Ovary (tissue), 9 donors: Measurements from ENCODE around the gene PITPNC1. TPM values are rescaled to one million over a fixed set of nuclear protein-coding genes. Genes with fewer than 3 reads are reported as not detected.
A peak's percentile ranks its signal among the peaks of the same experiment; 100 is the strongest.

Experiments used
- DNase-seq, 5 donors: peaks; one replicate each; pipeline ENCODE4 v3.0.0-alpha.2; 2019 to 2020
- H3K27ac ChIP-seq, 2 donors: fragments of 200-600 bp; one replicate each; pipeline versions ENCODE4 v1.5.1 to v1.8.0; 2019 to 2022
- H3K27me3 ChIP-seq: fragments of 200-600 bp; one replicate; pipeline ENCODE4 v1.8.0; 2022
- H3K36me3 ChIP-seq: fragments of 200-600 bp; sonication (generic); one replicate; pipeline ENCODE4 v1.5.1; 2019
- H3K4me1 ChIP-seq: one replicate; pipeline ENCODE4 v1.8.1; 2013; ENCODE audit warnings: mild to moderate bottlenecking, moderate library complexity; ENCODE audit not compliant: insufficient read depth
- H3K4me3 ChIP-seq: fragments of 200-600 bp; sonication (generic); one replicate; pipeline ENCODE4 v1.5.1; 2017
- H3K9me3 ChIP-seq, 2 donors: fragments of 200-600 bp in 1 of 2; sonication (generic) in 1 of 2; one replicate each; pipeline versions ENCODE4 v1.5.1 to v1.8.1; 2013 to 2019; ENCODE audit warnings: mild to moderate bottlenecking in 1 of 2, moderate library complexity in 1 of 2
- EP300 ChIP-seq: sonication (generic); formaldehyde crosslinking; IDR thresholded peaks from one replicate; pipeline ENCODE4 v1.6.1; 2017; ENCODE audit warnings: antibody characterized with exemption
- POLR2A ChIP-seq: fragments of 450-650 bp; IDR thresholded peaks from one replicate; pipeline ENCODE4 v1.6.1; 2017; ENCODE audit warnings: antibody characterized with exemption, mild to moderate bottlenecking, moderate library complexity
- WGBS, 3 donors: extraction: QIAGEN DNeasy Blood & Tissue Kit in 1 of 3; methylation state at CpG; one replicate each; pipeline versions ENCODE4 v1.1.5 to v1.1.7; 2013 to 2017; 5-methylcytosine and 5-hydroxymethylcytosine counted together
- intact Hi-C, 4 donors: fragments of 100-400 bp; cut with DNase I; formaldehyde crosslinking; loops; one replicate each; pipeline versions ENCODE4 v1.11.0 to v1.15.1; 2022 to 2023
- polyA plus RNA-seq, 2 donors: library from polyadenylated mRNA; stranded (reverse); fragments of 200-250 nt in 1 of 2; fragments of 350-450 nt in 1 of 2; fragmentation: Illumina TruSeq in 1 of 2; extraction: RNeasy Lipid Tissue Mini Kit (QIAGEN cat#74804) in 1 of 2; gene quantifications; one replicate each; pipeline ENCODE4 v1.2.3, GENCODE V29; 2013 to 2014
- total RNA-seq, 7 donors: library from RNA; depleted of rRNA in 2 of 7; stranded (reverse); fragments of >200 nt in 2 of 7; fragmentation: NEBNext Ultra II Directional in 3 of 7; extraction: Animal tissue kit (Norgen Biotek cat#: 25700) in 3 of 7; gene quantifications; one replicate each; pipeline versions ENCODE4 v1.1.0 to v1.2.4, GENCODE V29; 2016 to 2023
- TF ChIP-seq, protein P1 (sequence below), 3 donors: fragments of 450-650 bp in 2 of 3; fragments of 200-600 bp in 1 of 3; IDR thresholded peaks; one replicate each; pipeline versions ENCODE4 v1.5.1 to v1.8.0; 2016 to 2022; ENCODE audit warnings: antibody characterized with exemption in 3 of 3, mild to moderate bottlenecking in 1 of 3
- donor health status: DM: no; HTN: no; CAD: no; lungs with moderate emphysema.
- donor health status: DM: no; HTN: no; CAD: no.
- donor health status: Bipolar disorder and iron deficiency.
- donor health status: DM: yes; HTN: yes; CAD: no.
- donor health status: DM: no; HTN: no; CAD: no.
- donor health status: DM: yes; HTN: yes; CAD: no.

Gene PITPNC1
- total and polyA plus RNA-seq, 9 donors, result 14.9 to 40.9 (median 23.8) TPM

- no peak overlapping the region for H3K27ac ChIP-seq
- H3K27me3 ChIP-seq, result no peaks in the 10 kb centered on the region
- peaks cover 3% of the 10 kb centered on the region for H3K4me1 ChIP-seq
- no peaks in the 10 kb centered on the region for H3K36me3 ChIP-seq
- WGBS, 3 donors, result 59 to 71% (median 65%) methylated on average over 9 of the region's 9 CpGs
- TF ChIP-seq POLR2A (no peak), EP300 (no peak)
- TF ChIP-seq, protein P1, sequence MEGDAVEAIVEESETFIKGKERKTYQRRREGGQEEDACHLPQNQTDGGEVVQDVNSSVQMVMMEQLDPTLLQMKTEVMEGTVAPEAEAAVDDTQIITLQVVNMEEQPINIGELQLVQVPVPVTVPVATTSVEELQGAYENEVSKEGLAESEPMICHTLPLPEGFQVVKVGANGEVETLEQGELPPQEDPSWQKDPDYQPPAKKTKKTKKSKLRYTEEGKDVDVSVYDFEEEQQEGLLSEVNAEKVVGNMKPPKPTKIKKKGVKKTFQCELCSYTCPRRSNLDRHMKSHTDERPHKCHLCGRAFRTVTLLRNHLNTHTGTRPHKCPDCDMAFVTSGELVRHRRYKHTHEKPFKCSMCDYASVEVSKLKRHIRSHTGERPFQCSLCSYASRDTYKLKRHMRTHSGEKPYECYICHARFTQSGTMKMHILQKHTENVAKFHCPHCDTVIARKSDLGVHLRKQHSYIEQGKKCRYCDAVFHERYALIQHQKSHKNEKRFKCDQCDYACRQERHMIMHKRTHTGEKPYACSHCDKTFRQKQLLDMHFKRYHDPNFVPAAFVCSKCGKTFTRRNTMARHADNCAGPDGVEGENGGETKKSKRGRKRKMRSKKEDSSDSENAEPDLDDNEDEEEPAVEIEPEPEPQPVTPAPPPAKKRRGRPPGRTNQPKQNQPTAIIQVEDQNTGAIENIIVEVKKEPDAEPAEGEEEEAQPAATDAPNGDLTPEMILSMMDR (IDR thresholded peaks at IDR 0.05), result no peak
- no peak overlapping the region for H3K4me3 ChIP-seq
- H3K9me3 ChIP-seq, result no peaks in the 10 kb centered on the region
- peak in 1 of 5 donors; percentile 37 for DNase-seq
- intact Hi-C loops, result no loop called here
Measured at GRCh38 chr17:67390646-67391361, 13.7 kb downstream of the PITPNC1 start.

DNA sequence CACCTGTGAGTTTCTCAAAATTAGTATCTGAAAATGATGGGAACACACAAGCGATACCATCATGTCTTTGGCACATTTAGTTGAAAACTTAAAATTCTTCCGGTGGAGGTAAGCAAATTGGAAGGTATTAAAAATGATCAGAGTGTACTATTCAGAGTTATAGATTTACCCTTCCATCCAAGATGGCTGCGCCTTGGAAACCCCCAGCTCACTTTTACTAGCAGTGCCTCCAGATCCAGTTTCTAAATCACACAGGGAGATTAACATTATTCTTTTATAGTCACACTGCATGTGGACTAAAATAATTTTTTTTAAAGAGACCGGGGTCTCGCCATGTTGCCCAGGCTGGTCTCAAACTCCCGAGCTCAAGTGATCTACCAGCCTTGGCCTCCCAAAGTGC is 15.0 kb downstream of the PITPNC1 start:
- Histone ChIP-seq H3K9me3 (no peaks in the 10 kb centered on the region), H3K4me3 (no peak overlapping the region), H3K4me1 (peaks cover 3% of the 10 kb centered on the region), H3K27ac (no peak overlapping the region), H3K27me3 (no peaks in the 10 kb centered on the region), H3K36me3 (no peaks in the 10 kb centered on the region)
- intact Hi-C loops, result no loop called here
- 94 to 98% (median 98%) methylated on average over 6 of the region's 6 CpGs for WGBS, 3 donors
- no peak for DNase-seq
- TF ChIP-seq, protein P1 (IDR thresholded peaks at IDR 0.05), result no peak
- no peak for TF ChIP-seq EP300

- Histone ChIP-seq H3K4me1 (peaks cover 3% of the 10 kb centered on the region), H3K9me3 (no peaks in the 10 kb centered on the region), H3K27ac (no peak overlapping the region), H3K36me3 (no peaks in the 10 kb centered on the region), H3K27me3 (no peaks in the 10 kb centered on the region), H3K4me3 (no peak overlapping the region)
- DNase-seq, result no peak
- WGBS, 3 donors, result 90 to 96% (median 96%) methylated on average over 9 of the region's 9 CpGs
- intact Hi-C loops, result no loop called here
- no peak for TF ChIP-seq POLR2A
- no peak for TF ChIP-seq EP300
- TF ChIP-seq, protein P1 (IDR thresholded peaks at IDR 0.05), result no peak
Measured at GRCh38 chr17:67393809-67394397, 16.8 kb downstream of the PITPNC1 start.

- no peak for DNase-seq
- no peaks in the 10 kb centered on the region for H3K36me3 ChIP-seq
- TF ChIP-seq, protein P1 (IDR thresholded peaks at IDR 0.05), result no peak
- TF ChIP-seq EP300 (no peak), POLR2A (no peak)
- H3K27me3 ChIP-seq, result no peaks in the 10 kb centered on the region
- H3K4me3 ChIP-seq, result no peak overlapping the region
- H3K27ac ChIP-seq, result no peak overlapping the region
- intact Hi-C loops, result no loop called here
- peaks cover 3% of the 10 kb centered on the region for H3K4me1 ChIP-seq
- H3K9me3 ChIP-seq, result no peaks in the 10 kb centered on the region
- WGBS, 3 donors, result 89 to 93% (median 93%) methylated on average over 3 of the region's 3 CpGs
Measured at GRCh38 chr17:67399676-67400075, 22.6 kb downstream of the PITPNC1 start.
